ENCODE measurements around the gene PRPF40B.
"Not testable (repeated sequence)": the region's sequence is repeated elsewhere in the genome, so short reads cannot be mapped to it uniquely, and the experiment has no call there.

PRPF40B gene

DNA sequence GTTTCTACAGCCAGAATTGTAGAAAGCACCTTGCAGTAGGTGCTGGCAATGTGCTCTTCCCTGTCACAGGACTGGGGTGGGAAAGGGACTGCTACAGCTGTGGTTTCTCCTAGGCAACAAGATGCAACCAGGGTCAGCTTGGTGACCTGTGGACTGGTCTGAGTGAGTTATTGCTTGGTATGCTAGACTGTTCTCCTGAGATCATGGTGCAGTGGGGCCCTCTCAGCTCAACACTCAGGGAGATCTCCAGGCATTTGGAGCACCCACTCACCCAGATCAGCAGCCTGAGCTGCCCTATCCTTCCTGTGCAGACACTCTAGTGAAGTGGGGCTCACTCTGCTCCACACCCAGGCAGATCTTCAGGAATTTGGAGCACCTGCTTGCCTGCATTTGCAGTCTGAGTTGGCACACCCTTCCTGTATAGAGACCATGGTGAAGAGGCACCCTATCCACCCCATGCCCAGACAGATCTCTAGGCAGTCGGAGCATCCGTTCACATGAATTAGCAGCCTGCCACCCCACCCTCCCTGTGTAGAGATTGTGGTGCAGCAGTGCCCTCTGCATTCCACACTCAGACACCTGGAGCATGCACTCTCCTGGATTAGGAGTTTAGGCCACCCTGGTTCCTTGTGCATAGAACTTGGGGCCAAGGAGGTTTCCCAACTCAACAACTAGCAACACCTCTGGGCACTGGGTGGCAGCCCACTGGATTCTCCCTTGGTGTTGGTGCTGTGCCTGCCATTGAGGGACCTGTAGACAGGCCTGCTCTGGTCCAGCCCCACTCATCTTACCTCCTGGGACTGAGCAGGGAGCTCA is 14.1 kb upstream of the PRPF40B start:
- peak; percentile 5 for DNase-seq (ENCODE audit: low spot score)

DNA sequence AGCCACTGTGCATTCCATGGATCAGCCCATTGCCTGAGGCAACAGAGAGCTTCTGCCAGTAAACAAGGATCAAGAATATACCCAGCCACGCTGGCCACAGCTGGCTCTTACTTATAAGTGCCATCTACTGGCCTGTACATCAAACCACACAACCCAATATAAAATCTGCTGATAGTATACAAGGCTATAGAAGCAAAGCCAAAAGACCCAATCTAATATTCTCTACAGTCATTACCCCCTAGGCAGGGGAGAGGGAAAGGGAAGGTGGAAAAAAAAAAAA is 13.5 kb upstream of the PRPF40B start:
- DNase-seq (ENCODE audit: low spot score), result no peak

- DNase-seq (ENCODE audit: low spot score), result not testable (repeated sequence)
These were observed 12.6 kb upstream of the PRPF40B start for GRCh38 chr12:49610785-49611184.

GRCh38 chr12:49612210-49612609 is 11.2 kb upstream of the PRPF40B start:
- no peak for DNase-seq (ENCODE audit: low spot score)

DNA sequence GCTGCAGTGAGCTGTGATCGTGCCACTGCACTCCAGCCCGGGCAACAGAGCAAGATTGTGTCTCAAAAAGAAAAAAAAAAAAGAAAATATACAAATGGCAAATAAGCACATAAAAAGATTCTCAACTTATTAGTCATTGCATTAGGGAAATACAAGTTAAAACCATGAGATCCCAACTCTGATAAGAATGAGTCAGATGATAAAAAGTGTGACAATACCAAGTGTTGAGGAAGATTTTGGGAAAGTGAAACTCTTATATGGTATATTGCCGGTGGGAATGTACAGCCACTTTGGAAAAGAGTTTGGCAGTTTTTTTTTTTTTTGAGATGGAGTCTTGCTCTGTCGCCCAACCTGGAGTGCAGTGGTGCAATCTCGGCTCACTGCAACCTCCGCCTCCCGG is 7.6 kb upstream of the PRPF40B start:
- DNase-seq (ENCODE audit: low spot score), result no peak

- DNase-seq (ENCODE audit: low spot score), result no peak
These were observed 6.7 kb upstream of the PRPF40B start for GRCh38 chr12:49616533-49617219.

GRCh38 chr12:49618576-49618975 is 4.8 kb upstream of the PRPF40B start:
- DNase-seq (ENCODE audit: low spot score), result no peak

- no peak for DNase-seq (ENCODE audit: low spot score)
These were observed 4.1 kb upstream of the PRPF40B start for GRCh38 chr12:49619286-49619685.

DNA sequence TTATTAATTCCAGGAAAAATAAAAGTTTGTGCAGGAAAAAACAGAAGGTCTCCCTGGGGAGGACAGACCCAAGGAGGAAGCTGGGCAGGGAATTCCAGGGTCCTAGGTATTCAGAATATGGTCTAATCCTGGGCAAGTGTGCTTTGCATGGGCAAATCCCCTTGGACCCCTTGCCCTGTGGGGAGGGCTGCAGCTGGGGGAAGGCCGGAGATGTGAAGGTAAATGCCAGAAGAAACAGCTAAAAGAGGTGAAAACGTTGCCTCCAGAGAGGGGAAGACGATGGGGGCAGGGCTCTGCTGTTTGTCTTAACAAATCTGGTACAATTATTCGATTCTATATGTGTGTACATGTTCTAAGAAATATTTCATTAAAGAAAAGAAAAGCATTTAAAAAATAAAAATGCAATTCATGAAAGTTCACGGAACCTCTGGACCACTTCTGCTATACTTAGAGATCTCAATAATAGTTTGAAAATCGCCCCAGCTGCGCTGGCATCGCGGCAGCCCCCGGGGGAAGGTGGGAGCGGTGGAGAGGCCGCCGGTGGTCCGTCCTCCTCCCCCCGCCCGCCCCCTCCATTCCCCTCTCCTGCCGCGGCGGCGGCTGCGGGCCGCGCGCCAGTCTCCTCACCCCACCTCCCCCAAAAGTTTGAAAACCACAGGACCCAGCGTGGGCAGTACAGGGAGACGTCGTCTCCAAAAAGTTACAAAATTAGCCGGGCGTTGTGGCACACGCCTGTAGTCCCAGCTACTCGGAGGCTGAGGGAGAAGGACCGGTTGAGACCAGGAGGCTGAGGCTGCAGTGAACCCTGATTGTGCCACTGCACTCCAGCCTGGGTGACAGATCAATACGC is 1.5 kb upstream of the PRPF40B start:
- DNase-seq (ENCODE audit: low spot score), result no peak

GRCh38 chr12:49622501-49623141 is 740 bp upstream of the PRPF40B start:
- DNase-seq (ENCODE audit: low spot score), result peak; percentile 52

DNA sequence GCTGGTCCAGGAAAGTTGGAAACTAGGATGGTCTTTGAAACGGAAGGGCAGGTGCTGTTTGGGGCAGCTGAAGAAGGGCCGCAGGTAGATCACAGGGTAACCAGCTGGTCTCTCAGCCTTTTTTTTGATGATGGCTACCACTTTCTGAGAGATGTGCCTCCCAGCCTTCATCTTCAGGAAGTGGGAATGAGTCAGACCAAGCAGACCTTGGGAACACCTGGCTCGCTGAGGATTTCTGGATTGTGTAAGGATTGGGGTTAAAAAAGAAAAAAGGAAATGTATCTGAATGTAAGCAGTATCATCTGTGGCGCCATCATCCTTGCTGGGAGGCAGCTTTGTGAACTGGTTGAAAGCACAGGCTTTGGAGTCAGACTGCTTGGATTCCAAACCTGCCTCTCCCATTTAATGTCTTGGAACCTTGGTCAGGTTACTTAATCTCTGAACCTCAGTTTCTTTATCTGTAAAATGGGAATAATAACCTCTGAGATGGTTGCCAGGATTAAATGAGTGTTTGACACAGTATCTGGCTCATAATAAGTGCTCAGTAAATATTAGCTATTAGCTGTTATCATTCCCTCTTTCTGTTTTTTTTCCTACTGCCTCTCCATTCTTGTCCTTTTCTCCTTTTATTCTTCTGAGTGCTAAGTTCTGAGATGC is 1.7 kb downstream of the PRPF40B start:
- no peak for DNase-seq (ENCODE audit: low spot score)

- DNase-seq (ENCODE audit: low spot score), result no peak
These were observed 2.9 kb downstream of the PRPF40B start for GRCh38 chr12:49626169-49626835.

- DNase-seq (ENCODE audit: low spot score), result no peak
These were observed 3.5 kb downstream of the PRPF40B start for GRCh38 chr12:49626836-49627235.

GRCh38 chr12:49627752-49628360 is 4.5 kb downstream of the PRPF40B start:
- DNase-seq (ENCODE audit: low spot score), result peak; percentile 57

DNA sequence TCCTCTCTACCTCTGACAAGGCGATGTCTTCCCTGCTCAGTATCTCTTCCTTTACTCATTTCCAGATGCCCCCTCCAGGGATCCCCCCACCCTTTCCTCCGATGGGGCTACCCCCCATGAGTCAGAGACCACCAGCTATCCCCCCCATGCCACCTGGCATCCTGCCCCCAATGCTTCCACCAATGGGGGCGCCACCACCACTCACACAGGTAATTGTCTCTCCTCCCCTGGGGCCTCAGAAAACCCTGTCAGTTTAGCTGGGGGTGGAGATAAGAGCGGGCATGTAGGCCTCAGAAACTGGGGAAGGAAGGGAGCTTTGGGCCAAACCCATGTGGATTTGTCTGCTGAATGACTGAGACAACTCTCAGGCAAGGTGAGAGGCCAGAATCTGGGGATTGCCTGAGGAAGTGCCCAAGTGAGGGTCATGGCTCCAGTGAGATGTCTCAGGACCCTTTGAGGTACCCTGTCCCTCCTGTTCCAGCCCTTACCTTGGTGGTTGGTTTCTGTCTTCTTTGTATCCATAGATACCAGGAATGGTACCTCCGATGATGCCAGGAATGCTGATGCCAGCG is 8.1 kb downstream of the PRPF40B start:
- no peak for DNase-seq (ENCODE audit: low spot score)

GRCh38 chr12:49632401-49632800 is 9.0 kb downstream of the PRPF40B start:
- DNase-seq (ENCODE audit: low spot score), result no peak

DNA sequence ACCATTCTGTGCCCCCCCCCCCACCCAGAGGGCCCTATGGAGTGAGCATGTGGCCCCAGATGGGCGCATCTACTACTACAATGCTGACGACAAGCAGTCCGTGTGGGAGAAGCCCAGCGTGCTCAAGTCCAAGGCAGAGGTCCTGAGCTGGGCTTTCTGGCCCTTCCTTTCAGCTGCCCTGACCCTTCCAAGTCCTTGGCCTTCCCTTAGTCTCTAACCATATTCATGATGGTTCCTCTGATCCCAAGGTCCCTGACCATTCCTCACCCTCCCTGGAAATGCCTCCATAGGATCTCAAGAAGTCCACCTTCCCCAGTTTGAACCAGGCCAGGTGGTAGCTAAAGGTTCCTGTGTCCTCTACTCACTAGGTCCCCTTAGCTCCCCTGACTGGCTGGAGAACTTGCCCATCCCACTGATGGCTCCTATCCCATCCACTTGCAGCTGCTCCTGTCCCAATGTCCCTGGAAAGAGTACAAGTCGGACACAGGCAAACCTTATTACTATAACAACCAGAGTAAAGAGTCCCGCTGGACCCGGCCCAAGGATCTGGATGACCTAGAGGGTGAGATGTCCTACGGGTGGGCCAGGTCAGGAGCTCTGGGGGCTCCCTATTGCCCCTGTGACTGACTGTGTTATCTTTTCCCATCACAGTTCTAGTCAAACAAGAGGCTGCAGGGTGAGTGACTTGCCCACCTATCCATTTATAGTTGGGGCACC is 9.8 kb downstream of the PRPF40B start:
- DNase-seq (ENCODE audit: low spot score), result no peak

- DNase-seq (ENCODE audit: low spot score), result no peak
These were observed 10.5 kb downstream of the PRPF40B start for GRCh38 chr12:49633703-49634345.

- no peak for DNase-seq (ENCODE audit: low spot score)
These were observed 11.7 kb downstream of the PRPF40B start for GRCh38 chr12:49635036-49635435.
